HG03457 (cell line): ENCODE results near the gene TMEM179B.
"Not testable (repeated sequence)": the region's sequence is repeated elsewhere in the genome, so short reads cannot be mapped to it uniquely, and the experiment has no call there.

ENCODE experiments used
- ATAC-seq: cut with Tn5 transposase; IDR thresholded peaks from one replicate; pipeline ENCODE4 v1.9.1; 2021; ENCODE audit warnings: moderate number of reproducible peaks; ENCODE audit not compliant: unreplicated experiment

The TMEM179B gene

DNA sequence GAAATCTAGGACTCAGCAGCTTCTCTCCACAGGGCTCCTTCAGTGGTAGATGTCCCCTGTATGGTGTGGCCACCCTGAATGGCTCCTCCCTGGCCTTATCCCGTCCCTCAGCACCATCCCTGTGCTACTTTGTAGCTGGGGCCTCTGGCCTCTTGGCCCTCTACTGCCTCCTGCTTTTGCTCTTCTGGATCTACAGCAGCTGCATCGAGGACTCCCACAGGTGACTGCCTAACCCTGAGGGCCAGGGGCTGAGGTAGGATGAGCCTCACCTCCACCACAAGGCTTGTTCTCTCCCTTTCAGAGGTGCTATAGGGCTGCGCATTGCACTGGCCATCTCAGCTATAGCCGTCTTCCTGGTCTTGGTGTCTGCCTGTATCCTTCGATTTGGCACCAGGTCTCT is 1.8 kb downstream of the TMEM179B start:
- no peak for ATAC-seq

DNA sequence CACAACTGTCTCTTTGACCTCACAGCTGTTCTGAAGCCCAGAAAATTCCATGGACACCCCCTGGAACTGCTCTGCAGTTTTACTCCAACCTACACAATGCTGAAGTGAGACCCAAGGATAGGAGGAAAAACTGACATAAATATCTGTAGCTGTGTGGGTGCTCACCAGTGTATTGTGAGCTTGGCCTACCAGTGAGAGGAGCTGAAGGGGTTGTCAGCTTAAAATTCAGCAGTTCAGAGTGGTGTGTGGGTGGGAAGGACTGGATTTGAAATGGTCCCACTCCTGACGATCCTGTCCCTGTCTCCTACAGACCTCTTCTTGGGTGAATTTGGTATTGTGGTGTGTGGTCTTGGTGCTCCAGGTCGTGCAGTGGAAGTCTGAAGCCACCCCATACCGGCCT is 2.4 kb downstream of the TMEM179B start:
- ATAC-seq: no peak

DNA sequence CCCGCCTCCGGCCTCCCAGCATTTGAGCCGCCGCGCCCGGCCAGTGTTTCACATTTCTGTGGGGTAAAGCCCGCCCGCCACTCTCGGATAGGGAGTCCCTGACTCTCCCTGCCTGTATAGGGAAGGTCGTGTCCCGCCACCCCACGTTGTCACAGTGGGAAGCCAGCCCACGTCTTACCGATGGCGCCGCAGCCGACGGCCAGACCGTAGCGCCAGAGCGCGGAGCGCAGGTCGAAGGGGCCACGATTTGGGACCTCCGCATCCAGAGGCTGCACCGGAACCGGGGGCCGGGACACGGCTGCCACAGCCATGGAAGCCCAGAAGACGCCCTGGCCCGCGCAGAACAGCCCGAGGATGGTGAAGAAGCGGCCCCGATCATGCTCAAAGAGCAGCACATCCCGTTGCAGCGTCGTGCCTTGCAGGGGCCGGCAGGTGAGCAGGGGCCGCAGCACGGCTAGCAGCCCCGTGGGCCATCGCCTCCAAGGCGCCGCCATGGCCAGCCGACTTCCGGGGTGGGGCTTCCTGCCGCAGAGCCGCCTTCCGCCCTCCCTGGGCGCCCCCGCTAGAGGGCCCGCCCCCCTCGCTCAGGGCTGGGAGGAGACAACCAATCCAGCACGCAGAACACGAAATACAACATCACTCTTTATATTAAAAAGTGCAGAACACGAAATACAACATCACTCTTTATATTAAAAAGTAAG is 4.4 kb downstream of the TMEM179B start, which contains the start of gene TMEM223:
TSS of gene TMEM223 (minus strand) at position 506 of the 701 bp plus-strand sequence. CDS start at position 494, 12 bp downstream.
- peak; percentile 47 for ATAC-seq

DNA sequence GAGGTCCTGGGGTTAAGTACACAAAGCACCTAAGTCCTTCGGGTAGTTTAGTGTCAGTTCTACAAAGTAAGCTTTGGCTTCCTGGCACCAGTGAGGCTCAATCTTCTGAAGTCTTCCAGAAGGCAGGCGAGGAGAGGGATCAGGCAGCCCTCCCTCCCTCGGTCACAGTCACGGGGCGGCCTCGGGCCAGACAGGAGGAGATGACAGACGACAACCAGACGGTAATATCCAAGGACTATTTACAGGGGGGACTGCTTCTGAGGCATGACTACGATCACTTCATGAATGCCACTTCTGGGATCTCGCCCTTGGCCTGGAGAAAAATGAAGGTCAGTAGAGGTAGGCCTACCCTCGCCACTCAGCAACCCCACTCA is 5.0 kb downstream of the TMEM179B start:
- no peak for ATAC-seq

DNA sequence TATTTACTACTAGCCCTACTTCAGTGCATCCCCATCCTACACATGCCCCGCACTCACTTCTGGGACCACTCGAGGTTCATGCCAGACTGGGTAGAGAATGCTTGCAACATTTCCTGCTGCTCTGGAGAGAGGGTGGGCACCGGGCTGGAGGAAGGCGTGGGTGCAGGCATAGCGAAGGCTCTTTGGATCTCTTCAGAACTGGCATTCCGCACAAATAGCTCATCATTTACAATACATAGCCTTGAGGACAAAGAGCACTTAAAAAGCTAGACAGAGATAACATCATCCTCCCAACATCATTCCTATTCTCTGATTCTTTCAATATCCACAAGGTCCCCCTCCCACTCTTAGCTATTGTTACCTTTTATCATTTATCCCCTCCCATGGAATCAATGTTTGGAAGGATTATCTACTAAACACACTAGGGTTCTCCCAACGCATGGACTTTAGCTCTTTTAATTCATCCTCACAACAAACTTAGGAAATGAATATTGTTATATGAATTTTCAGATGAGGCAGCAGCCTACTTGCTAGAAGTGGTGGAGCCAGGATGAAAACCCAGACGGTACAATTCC is 7.1 kb downstream of the TMEM179B start:
- no peak for ATAC-seq

DNA sequence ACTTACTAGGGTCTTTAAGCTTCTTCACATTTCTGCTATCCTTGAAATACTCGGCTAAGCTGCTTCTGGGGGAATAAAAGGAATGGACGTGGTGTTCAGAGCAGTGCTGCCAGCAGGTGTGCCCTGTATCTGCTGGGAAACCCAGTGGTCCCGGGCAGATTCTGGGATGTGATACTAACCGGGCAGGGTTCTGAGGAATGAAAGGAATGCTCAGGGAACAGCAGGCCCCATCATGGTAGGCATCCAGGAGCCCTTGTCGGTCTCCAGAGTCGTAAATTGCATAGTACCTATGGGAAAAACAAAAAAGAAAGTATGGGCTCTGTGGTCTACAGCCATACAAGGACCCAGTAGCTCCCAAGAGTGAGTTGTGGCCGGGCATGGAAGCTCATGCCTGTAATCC is 9.1 kb downstream of the TMEM179B start:
- ATAC-seq: no peak

DNA sequence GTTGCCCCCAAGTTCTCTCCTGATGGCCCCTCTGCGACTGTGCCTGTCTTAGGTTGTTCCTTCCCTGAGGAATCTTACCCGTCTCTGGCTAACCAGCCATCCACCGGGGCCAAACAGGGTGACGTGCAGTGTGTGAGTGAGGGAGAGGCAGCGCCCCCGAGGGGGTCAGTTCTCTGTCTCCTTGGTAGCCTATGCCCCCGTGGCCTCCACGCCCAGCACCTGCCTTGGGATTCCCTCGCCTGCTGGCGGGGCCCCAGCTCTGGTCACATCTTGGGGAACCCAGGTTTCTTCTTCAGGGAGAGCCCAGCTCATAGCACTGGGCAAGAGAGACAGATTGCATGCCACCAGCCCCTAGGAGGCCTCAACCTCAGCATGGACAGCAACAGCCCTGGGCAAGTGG is 12.3 kb downstream of the TMEM179B start:
- no peak for ATAC-seq

DNA sequence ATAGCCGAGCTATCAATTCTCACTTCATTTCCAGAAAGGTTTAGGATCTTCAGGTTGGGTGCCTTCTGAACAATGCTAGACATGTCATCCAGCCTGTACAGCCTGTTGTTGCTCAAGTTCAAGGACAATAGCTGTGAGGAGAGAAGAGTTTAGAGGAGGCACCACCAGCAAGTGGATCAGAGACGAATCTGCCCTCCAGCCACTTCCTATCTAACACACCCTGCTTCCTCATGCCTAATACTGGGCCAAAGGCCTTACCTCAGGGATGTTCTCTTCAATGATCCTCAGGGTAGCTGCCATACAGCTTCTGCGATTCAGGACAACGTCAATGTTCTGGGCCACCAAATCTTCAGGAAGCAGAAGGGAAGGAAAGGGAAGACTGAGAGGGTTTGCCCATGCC is 13.9 kb downstream of the TMEM179B start:
- ATAC-seq: no peak

DNA sequence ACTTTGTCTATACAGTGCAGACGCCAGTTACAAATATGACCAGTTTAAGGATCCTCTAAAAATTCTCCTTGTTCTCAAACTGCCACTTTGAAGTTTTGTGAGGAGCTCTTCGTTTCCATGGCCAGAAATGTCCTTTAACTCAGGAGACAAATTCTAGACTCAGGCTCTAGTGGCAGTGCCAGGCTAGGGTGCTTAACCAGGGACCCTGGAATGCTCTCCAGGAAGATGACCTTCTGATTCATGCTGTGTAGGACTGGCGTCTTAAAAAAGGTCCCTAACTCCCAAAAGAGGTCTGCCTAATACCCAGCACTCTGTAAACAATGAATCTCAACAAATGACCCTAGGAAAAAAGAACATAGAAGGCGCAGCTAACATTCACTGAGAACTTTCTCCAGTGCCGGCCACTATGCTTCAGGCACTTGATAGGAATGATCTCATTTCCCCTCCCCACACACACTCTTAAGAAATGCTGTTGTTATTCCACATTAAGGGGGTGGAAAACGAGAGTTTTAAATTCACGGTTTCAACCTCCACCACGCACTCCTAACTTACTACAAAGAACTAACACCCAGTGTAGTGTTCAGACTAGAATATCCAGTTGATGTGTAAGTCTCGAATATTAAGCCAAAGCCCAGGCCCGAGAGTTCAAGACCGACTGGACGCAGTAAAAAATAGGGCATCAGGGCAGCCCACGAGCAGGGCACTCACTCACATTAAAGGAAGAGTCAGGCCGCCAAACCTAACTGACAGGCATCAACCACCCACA is 17.3 kb downstream of the TMEM179B start:
- ATAC-seq: no peak

DNA sequence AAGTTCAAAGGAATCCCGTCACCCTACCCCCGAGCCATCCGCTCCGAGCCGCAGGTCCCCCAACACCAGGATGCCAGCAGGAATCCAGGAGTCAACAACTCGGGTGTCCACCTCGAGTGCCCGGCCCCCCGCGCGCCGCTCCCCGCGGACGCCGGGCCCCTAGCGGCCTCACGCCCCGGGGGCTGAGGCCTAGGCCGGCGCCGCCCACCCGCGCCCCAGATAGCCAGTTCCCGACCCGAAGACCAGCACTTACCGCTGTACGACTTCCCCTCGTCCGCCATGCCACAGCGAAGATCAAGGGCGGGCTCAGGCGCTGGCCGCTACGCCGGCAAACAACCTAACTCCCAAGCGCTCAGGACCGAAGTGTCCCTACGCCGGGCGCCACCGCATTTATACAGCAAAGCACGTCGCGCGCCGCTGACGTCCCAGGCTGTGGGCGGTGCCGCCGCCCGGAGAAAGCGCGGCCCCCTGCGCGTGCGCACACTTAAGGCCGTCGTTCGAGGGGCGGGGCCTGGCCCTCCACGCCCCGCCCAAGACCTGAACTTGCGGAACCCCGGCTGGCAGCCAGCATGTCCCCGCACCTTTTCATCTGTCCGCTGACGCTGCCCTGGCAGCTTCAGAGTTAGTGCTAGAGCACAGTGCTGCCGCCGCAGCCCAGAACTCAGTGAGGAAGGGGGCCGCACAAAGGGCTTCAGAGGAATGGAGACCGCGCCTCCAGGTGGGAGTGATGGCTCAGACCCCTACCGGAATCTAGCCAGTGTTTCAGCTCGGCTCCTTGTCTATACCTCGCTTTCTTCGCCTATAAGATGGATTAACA is 18.1 kb downstream of the TMEM179B start, which contains the start of gene NXF1:
TSS of gene NXF1 (minus strand) at position 365 of the 817 bp plus-strand sequence. CDS start at position 281, 84 bp downstream.
- peak; percentile 66 for ATAC-seq

DNA sequence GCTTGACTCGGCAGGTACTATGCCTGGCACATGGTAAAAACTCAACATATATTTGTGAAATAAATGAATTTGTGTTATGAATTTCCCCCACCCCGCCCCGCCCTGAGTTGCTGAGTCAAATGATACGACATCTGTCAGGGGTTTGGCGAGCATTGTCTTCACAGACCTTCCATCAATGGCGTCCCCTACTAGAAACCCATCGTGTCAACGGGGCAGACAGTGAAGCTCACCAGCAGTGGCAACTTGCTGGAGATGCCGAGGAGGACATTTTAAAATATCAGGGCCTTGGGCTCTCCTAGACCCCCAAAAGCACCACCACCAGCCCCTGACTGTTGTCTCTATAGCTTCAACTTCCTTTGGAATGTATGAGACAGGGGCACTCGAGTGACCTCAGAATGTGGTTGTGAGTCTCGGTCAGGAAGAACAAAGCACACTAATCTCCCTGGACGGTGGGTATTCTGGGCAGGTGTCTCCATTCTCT is 18.8 kb downstream of the TMEM179B start:
- no peak for ATAC-seq

DNA sequence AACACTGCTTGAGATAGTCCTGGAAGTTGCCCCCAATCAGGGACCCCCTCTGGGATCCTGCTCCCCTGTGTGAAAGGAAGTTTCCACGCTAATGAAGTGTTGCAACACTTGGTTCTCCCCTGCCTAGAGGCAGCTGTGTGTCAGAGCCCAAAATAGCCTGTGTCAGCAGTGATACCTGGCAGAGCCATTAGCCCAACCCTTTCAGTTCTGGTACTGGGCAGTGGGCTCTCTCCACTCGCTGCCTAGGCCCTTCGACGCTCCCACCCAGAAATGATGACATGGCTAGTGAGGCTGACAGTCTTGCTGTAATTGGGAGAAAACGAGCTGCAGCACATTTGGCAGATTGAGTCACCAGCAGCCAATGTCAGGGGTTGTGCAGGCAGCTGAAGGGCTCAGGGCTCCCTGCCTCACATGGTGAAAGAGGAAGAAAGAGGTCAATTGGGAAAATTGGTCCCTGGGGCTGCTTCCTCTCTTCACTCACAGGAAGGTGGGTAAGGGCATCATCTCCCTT is 19.5 kb downstream of the TMEM179B start:
- no peak for ATAC-seq

DNA sequence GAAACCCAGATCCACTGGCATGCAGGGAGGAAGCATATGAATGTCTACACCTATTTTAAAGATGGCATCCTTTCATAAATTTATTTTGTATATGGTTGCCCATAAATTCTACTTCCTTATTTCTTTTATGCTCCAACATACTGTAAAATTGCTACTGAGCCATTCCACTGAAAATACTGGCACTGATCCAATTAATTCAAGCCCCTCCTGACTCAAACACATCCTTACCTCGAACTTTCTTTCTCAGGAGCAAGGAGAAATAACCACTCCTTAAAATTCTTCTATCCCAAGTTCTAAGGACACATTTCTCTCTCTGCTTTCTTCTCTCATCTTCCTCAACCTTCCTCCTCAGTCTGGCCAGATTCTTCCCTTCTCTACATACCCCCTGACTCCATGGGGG is 23.5 kb downstream of the TMEM179B start:
- no peak for ATAC-seq

DNA sequence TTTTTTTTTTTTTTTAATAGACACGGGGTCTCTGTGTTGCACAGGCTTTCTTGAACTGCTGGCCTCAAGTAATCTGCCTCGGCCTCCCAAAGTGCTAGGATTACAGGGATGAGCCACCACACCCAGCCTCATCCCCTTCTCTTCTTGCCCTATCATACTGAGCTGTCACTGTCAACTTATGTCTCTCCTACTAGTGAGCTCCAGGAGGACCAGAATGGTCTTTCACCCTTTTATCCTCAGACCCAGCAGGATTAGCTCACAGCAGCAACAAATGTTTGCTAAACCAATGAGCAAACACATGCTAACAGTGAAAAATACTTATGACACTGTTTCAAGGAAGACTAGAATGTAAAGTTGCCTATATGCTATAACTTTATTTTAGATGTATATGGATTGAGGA is 24.5 kb downstream of the TMEM179B start:
- no peak for ATAC-seq

DNA sequence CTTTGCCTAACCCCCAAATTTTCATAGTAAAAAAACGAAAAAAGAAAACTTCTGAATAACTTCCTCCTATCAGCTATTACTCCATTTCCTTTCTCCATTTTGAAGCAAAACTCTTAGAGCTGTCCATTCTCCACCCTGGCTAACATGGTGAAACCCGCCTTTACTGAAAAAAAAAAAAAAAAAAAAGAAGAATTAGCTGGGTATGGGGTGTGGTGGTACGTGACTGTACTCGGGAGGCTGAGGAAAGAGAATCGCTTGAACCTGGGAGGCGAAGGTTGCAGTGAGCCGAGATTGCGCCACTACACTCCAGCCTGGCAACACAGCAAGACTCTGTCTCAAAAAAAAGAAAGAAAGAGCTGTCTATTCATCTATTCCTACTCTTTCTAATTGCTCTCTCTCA is 29.4 kb downstream of the TMEM179B start:
- no peak for ATAC-seq

DNA sequence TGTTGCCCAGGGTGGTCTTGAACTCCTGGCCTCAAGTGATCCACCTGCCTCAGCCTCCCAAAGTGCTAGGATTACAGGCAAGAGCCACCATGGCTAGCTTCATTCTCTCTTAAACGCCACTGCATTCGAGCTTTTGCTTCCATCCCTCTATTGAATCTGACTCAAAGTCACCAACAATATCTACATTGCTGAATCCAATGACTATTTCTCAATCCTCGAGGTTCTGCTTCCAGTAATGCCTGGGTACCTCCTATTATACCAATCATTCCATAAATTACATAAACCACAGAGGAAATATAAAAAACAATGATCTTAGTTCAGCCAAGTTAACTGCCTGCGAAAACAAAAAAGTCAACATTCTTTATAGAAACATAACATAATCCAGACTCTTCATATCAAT is 29.9 kb downstream of the TMEM179B start:
- no peak for ATAC-seq

DNA sequence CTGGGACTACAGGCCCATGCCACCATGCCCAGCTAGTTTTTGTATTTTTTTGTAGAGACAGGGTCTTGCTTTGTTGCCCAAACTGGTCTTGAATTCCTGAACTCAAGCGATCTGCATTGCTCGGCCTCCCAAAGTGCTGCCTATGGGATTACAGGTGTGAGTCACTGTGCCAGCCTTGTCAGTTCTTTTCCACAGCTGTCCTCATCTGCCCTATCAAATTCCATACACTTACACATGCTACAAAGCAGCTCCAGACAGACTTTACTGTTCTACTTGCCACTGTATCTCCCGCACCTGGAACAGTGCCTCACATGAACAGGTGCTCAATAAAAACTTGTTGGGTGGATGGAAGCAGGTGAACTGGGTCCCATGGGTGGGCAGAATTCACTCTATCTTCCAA is 36.5 kb downstream of the TMEM179B start:
- no peak for ATAC-seq

DNA sequence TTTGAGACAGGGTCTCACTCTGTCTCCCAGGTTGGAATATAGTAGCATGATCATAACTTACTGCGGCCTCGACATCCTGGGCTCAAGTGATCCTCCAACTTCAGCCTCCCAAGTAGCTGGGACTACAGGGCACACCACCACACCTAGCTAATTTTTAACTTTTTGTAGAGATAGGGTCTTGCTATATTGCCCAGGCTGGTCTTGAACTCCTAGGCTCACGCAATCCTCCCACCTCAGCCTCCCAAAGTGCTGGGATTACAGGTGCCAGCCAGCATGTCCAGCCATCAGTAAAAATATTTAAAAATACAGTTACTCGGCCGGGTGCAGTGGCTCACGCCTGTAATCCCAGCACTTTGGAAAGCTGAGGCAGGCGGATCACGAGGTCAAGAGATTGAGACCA is 40.9 kb downstream of the TMEM179B start:
- not testable (repeated sequence) for ATAC-seq

DNA sequence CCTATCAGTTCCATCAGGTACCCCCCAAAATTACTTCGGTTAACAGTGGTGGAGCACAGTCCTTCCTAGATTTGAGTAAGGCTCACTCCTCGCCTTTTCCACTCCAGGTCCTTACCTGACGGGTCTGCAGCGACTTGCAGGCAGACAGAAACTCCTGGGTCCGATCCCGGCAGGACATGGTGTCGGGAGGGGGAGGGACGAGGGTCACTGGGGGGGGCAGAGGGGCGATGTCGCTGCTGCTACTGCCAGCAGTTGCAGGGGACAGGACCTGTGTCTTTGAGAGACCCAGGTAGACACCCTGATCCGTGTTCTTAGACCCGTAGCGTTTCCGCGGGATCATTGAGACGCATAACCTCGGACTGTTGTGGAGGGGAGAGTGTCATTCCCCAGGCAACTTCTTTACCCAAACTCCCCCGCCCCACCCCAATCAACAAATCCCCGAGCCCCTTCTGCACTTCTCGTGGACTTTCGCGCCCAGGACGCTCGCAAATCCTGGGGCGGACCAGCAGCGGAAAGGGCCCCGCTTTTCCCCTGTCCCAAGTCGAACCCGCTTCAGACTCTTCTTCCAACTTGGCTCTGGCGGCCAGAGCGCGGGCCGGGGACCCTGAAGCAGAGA is 43.8 kb downstream of the TMEM179B start:
- no peak for ATAC-seq
